GM20000 (cell line): ENCODE data around the gene KLHL26.
A peak's percentile ranks its signal among the peaks of the same experiment; 100 is the strongest.

ENCODE experiments used
- DNase-seq: peaks from one replicate; pipeline ENCODE4 v3.0.0; 2012; ENCODE audit warnings: low spot score
- TF ChIP-seq, protein P1 (sequence below): IDR thresholded peaks from 2 replicates; pipeline ENCODE4 v1.5.1; 2012; ENCODE audit warnings: mild to moderate bottlenecking, control low read depth; ENCODE audit errors: extremely low read depth, missing control alignments

The KLHL26 gene

GRCh38 chr19:18647807-18648206, 11.0 kb downstream of the KLHL26 start:
- DNase-seq = no peak
- TF ChIP-seq, protein P1, sequence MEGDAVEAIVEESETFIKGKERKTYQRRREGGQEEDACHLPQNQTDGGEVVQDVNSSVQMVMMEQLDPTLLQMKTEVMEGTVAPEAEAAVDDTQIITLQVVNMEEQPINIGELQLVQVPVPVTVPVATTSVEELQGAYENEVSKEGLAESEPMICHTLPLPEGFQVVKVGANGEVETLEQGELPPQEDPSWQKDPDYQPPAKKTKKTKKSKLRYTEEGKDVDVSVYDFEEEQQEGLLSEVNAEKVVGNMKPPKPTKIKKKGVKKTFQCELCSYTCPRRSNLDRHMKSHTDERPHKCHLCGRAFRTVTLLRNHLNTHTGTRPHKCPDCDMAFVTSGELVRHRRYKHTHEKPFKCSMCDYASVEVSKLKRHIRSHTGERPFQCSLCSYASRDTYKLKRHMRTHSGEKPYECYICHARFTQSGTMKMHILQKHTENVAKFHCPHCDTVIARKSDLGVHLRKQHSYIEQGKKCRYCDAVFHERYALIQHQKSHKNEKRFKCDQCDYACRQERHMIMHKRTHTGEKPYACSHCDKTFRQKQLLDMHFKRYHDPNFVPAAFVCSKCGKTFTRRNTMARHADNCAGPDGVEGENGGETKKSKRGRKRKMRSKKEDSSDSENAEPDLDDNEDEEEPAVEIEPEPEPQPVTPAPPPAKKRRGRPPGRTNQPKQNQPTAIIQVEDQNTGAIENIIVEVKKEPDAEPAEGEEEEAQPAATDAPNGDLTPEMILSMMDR = no peak

DNA sequence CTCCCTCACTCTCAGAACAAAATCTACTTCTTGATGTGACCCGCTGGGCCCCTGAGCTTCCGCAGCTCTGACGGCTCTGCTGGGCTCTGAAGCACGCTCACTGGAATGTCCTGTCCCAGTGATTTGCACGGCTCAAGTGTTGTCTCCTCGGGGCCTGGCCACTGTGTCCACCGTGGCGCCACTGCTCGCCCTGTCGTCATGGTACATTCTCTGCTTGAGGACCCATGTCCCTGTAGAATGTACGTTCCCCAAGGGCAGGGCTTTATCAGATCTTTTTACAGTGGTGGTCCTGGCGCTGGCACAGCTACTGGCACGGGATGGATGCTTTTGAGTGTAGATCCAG, 12.1 kb downstream of the KLHL26 start:
- no peak for DNase-seq
- TF ChIP-seq, protein P1 = no peak

DNA sequence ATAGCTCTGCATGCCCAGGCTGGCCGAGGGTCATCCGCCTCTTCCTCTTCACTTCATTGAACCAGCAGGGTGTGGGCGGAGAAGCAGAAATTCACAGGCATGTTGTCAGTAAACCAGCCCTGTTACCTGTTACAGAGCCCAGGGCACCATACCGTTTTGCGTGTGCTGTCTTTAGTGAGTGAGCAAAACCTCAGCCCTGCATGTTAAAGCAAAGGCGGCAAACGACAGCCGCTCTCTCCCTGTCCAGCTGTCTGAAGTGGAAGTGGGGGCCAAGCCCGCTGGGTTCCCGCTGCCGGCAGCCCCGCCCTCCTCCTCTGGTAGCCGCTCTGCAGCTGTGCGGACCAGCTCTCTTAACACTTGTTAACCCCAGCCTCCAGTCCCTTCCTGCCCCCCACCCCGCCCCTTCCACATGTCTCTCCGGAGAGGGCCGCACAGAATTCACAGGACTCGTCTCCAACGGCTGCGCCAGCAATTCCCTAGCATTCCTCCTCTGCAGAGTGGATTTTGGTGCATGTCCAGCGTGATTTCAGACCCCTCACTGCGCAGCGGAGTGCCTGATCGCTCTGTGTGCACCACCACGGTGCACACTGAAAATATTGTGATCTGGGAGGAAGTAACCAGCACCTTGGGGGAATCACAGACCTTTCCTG, 12.7 kb downstream of the KLHL26 start:
- peak; percentile 67 for DNase-seq
- TF ChIP-seq, protein P1 = no peak

- TF ChIP-seq, protein P1 = no peak
- DNase-seq = no peak
Measured at GRCh38 chr19:18650021-18650390, 13.2 kb downstream of the KLHL26 start.

GRCh38 chr19:18650468-18651041, 13.7 kb downstream of the KLHL26 start:
- no peak for DNase-seq
- TF ChIP-seq, protein P1 = no peak

DNA sequence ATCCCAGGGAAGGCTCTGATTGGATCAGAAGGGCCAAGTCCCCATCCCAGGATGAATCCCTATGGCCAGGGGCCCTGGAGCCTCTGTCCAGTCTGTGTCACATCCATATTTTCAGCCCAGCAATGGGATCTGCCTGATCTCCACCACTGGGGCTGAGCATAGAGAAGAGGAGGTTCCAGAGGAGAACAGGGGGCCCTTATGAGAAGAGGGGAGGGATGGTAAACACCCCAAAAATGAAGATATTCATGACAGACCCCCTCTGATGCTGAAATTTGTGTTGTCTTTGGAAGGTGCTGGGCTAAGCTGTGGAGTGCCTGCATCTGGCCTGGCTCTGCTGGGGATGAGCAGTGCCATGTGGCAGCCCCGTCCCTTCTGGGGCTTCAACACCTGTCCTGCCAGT, 14.5 kb downstream of the KLHL26 start:
- TF ChIP-seq, protein P1 = no peak
- DNase-seq = no peak

DNA sequence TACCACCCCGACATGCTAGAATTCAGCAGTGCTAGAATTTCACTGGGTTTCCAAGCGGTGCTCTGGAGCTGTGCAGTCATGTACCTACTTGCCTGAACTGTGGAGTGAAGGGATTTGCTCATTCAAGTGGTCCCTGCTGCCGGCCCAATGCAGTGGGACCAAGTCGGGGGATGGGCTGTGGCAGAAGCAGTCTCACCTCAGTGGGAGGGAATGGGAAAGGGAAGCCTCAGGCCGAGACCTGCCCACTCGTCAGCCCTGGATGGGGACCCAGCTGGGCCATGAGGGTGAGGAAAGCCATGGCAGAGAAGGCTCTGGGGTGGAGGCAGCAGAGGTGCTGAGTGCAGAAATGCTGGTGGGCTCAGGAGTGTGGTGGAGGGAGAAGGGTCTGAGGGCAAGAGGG, 14.9 kb downstream of the KLHL26 start:
- TF ChIP-seq, protein P1 = no peak
- no peak for DNase-seq
